Hepatocyte (in vitro differentiated cells): ENCODE data around the gene ATP23.
A peak's percentile ranks its signal among the peaks of the same experiment; 100 is the strongest.

Source experiments
- CTCF ChIP-seq: fragments of 200-600 bp; sonication (generic); IDR thresholded peaks from 2 replicates; pipeline ENCODE4 v1.5.1; 2016; ENCODE audit warnings: antibody characterized with exemption, mild to moderate bottlenecking; ENCODE audit not compliant: poor library complexity
- EZH2 ChIP-seq: fragments of 200-600 bp; sonication (generic); IDR thresholded peaks from 2 replicates; pipeline ENCODE4 v1.6.1; 2016; ENCODE audit warnings: antibody characterized with exemption, mild to moderate bottlenecking, borderline replicate concordance

- TF ChIP-seq CTCF: peak; percentile 52
- TF ChIP-seq EZH2: no peak
These were observed 44.7 kb upstream of the ATP23 start for GRCh38 chr12:57896434-57897201.
